H7 (cell line): Measurements from ENCODE around the gene ANKRD53. TPM values are rescaled to one million over a fixed set of nuclear protein-coding genes. Genes with fewer than 3 reads are reported as not detected.
"Not testable (repeated sequence)": the region's sequence is repeated elsewhere in the genome, so short reads cannot be mapped to it uniquely, and the experiment has no call there.

Experiments
- DNase-seq: peaks from one replicate; pipeline ENCODE4 v3.0.0; 2012
- H3K27me3 ChIP-seq: 2 replicates; pipeline ENCODE4 v1.6.0; 2011; ENCODE audit warnings: mild to moderate bottlenecking, low read length; ENCODE audit not compliant: control insufficient read depth, insufficient read depth
- H3K36me3 ChIP-seq: replicated peaks from 2 replicates; pipeline ENCODE4 v1.5.1; 2011; ENCODE audit warnings: low read length; ENCODE audit not compliant: control insufficient read depth, insufficient read depth
- H3K4me3 ChIP-seq: 2 replicates; pipeline ENCODE4 v1.5.1; 2011; ENCODE audit warnings: low read depth, mild to moderate bottlenecking, control low read depth, low read length, moderate library complexity; ENCODE audit not compliant: insufficient read depth
- total RNA-seq: library from RNA; depleted of rRNA; stranded (reverse); fragments of >200 nt; shearing (Covaris generic); gene quantifications from 2 replicates; pipeline ENCODE4 v1.2.3, GENCODE V29; 2014; rRNA removed

Gene ANKRD53
- total RNA-seq, 1 experiment from 2014 or later, result not detected

DNA sequence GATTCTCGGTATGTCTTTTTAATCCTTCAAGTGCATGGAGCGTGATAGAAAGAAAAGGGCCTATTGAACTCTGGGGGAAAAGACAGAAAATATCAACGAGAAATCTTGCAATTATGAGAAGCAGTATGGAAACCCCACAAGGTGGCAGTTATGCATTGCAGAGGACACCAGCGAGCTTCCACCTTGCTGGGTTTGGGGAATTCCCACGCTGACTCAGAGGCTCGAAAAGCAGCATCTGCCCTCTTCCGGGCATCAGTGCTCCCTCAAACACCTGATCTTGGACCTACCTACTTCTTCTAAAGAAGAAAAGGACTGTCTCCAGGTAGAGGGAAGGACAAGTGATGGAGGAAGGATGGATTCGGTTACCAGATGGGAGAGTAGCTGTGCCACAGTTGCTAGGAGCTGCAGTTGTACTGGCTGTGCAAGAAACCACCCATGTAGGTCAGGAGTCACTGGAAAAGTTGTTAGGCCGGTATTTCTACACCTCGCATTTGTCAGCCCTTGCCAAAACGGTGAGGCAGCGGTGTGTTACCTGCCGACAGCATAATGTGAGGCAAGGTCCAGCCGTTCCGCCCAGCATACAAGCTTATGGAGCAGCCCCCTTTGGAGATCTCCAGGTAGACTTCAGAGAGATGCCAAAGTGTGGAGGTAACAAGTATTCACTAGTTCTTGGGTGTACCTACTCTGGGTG is 45.3 kb downstream of the ANKRD53 start:
- H3K27me3 ChIP-seq, DNase-seq, H3K4me3 ChIP-seq, H3K36me3 ChIP-seq: not testable (repeated sequence)

Other genes starting within 250 kb of the ANKRD53 start
- gene ADD2, start 210.4 kb upstream of the ANKRD53 start, total RNA-seq, result 63.9 and 79.4 TPM in 2 replicates
- not detected in 2 replicates for gene FIGLA, start 188.0 kb upstream of the ANKRD53 start, total RNA-seq
- gene CLEC4F, start 158.0 kb upstream of the ANKRD53 start, total RNA-seq, result not detected in 2 replicates
- not detected in 2 replicates for gene CD207, start 142.8 kb upstream of the ANKRD53 start, total RNA-seq
- gene VAX2, start 78.1 kb upstream of the ANKRD53 start, total RNA-seq, result not detected in 2 replicates
- gene ATP6V1B1, start 42.7 kb upstream of the ANKRD53 start, total RNA-seq, result 0.14 TPM in 1 of 2 replicates, not detected in the other
- 13.4 and 13.5 TPM in 2 replicates for gene TEX261, start 16.2 kb downstream of the ANKRD53 start, total RNA-seq
- 40.9 and 51.7 TPM in 2 replicates for gene NAGK, start 90.0 kb downstream of the ANKRD53 start, total RNA-seq
- 11.2 and 18.4 TPM in 2 replicates for gene MCEE, start 151.6 kb downstream of the ANKRD53 start, total RNA-seq
- gene MPHOSPH10, start 152.0 kb downstream of the ANKRD53 start, total RNA-seq, result 12.5 and 17.9 TPM in 2 replicates
- 3.7 and 5.7 TPM in 2 replicates for gene PAIP2B, start 248.5 kb downstream of the ANKRD53 start, total RNA-seq